ENCODE measurements around the gene RGCC.

- TF ChIP-seq EP300 (IDR thresholded peaks at IDR 0.05) (no peak), CTCF (IDR thresholded peaks at IDR 0.05) (no peak), POLR2A (IDR thresholded peaks at IDR 0.05) (no peak)
These were observed 43.5 kb upstream of the RGCC start for GRCh38 chr13:41413872-41414271.
